GM18873 (cell line): ENCODE results near the gene PECR.

Experiments used
- ATAC-seq: cut with Tn5 transposase; IDR thresholded peaks from one replicate; pipeline ENCODE4 v1.9.1; 2021; ENCODE audit warnings: mild to moderate bottlenecking, moderate library complexity, moderate number of reproducible peaks; ENCODE audit not compliant: unreplicated experiment, low FRiP score

The PECR gene

GRCh38 chr2:216074380-216074779 lies 7.2 kb downstream of the PECR start:
- no peak for ATAC-seq

DNA sequence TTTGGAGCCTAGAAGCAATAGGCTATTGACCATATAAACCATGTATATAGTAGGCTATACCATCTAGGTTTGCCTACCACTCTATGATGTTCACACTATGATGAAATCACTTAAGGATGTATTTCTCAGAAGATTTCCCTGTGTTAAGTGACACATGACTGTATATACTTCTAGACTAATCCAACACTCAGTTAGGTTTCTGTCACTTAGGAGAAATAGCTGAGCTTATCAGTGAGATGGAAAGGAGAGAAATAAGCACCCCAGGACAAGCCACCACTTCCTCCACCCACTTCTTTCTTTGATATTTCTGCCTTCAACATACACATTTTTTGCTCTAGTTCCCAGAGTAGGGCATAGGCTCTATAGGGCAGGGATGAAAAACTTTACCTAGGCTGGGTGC lies 7.8 kb downstream of the PECR start:
- ATAC-seq: no peak

DNA sequence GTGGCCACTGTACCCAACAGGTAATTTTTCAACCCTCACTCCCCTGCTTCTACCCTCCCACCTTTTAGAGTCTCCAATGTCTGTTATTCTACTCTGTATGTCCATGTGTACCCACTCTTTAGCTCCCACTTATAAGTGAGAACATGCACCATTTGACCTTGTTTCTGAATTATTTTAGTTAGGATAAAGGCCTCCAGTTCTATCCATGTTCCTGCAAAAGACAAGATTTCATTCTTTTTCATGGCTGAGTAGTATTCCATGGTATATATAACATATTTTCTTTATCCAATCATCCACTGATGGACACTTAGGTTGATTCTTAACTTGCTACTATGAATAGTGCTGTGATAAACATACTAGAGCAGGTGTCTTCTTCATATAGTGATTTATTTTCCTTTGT lies 9.1 kb downstream of the PECR start:
- no peak for ATAC-seq

GRCh38 chr2:216071111-216071851 lies 10.3 kb downstream of the PECR start:
- no peak for ATAC-seq

GRCh38 chr2:216070195-216070594 lies 11.4 kb downstream of the PECR start:
- ATAC-seq: no peak

GRCh38 chr2:216069028-216069427 lies 12.6 kb downstream of the PECR start:
- ATAC-seq: no peak

DNA sequence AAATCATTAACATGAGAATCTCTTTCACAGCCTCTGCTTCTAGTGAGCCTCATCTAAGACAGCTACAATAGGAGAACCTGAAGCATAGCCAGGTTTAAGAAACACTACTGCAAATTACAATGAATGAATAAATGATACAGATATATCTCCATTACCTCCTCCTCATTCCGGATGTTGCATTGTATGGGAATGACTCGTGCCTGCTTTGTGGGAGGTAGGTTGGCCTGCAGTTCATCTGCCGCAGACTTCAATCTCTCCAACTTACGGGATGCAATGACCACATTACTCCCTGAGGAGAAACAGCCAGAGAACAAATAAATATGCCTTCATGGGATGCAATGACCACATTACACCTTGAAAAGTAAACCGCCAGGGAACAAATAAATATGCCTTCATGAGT lies 15.4 kb downstream of the PECR start:
- ATAC-seq: no peak

DNA sequence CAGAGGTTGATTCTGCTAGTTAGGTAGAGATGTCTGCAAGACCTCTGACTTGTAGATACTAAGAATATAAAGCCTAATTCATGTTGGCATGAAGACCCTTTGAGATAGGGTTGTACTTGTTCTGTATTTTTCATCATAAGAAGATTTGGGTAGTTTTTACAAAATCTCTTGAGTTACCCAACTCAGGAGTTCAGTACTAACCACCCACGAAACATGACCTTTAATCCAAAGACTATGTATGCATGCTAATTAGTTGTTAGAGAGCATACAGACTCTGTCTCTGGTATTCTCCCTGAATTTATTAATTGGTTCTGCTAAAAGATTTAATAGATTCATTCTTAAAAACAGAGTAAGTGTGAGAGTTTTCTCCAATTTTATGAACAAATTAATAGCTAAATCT lies 16.9 kb downstream of the PECR start:
- ATAC-seq: no peak

DNA sequence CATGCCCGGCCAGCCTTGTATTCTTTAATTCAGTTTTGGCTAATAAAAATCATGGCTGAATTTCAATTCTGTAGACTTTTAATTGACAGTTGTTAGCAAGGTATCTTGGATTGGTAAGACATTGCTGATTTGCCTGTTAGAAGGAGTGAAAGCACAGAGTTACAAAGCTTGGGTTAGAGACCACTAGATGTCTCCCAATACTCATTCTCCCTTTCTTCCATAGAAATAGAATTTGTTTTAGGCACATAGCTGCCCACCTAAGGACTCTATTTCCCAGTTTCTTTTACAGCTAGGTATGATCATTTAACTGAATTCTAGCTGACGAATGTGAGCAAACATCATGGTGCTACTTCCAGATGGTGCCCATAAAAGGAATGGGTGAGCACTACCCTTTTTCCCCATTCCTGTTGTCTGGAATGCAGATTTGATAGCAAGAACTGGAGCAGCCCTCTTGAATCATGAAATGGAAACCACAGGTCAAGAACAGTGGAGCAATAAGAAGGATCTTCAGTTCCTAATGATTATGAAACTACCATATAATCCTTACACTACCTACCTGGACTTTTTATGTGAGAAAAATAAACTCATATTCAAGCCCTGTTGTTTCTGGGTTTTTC lies 17.5 kb downstream of the PECR start:
- ATAC-seq: no peak

GRCh38 chr2:216059233-216059834 lies 22.3 kb downstream of the PECR start:
- no peak for ATAC-seq

- ATAC-seq: peak; percentile 88
Observed at GRCh38 chr2:216057688-216058193, 23.9 kb downstream of the PECR start.

DNA sequence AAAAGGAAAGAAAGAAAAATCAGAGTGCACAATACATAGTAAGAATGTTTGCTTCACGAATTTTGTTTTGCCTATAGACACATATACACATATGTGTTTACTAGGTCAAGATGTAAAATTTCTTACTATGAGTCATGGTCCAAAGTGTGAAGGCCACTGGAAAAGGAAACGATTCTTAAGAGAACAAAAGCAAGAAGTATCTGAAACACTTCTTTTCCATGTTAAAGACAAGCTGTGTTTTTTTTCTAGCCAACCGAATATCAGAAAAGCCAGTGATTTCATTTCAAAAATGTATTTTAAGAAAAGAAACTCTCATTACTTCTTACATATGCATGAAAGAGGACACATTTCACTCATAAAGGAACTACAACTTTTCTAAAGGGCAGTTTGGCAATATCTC lies 24.9 kb downstream of the PECR start:
- ATAC-seq: no peak

- no peak for ATAC-seq
Observed at GRCh38 chr2:216055680-216056079, 25.9 kb downstream of the PECR start.

DNA sequence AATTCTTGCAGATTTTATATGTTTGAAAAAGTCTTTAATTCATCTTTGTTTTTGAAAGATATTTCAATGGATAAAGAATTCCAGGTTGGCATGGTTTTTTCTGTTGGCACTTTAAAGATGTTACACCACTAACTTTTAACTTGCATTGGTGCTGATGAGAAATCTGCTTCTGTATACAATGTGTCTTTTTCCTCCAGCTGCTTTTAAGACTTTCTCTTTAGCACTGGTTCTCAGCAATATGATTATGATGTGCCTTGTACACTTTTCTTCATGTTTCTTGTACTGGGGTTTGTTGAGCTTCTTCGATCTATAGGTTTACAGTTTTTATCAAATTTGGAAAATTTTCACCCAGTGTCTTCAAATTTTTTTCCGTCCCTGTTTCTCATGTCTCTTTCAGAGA lies 29.2 kb downstream of the PECR start:
- ATAC-seq: no peak

- no peak for ATAC-seq
Observed at GRCh38 chr2:216051350-216051749, 30.3 kb downstream of the PECR start.

GRCh38 chr2:216049452-216049851 lies 32.2 kb downstream of the PECR start:
- ATAC-seq: no peak

DNA sequence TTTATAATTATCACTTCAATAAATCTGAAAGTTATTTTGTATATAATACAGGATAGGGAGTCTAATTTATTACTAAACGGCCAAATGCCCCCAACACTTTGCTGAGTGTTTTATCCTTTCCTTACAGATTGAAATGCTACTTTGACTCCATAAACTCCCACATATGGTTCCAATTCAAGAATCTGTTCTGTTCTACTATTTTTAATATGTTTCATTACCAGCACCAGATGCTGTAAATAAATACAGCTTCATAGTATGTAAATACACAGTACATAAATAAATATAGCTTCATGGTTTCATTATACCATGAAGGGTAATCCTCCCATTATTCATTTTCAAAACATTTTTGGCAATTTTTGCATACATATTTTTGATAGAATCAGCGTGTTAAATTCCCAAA lies 34.2 kb downstream of the PECR start:
- ATAC-seq: no peak

DNA sequence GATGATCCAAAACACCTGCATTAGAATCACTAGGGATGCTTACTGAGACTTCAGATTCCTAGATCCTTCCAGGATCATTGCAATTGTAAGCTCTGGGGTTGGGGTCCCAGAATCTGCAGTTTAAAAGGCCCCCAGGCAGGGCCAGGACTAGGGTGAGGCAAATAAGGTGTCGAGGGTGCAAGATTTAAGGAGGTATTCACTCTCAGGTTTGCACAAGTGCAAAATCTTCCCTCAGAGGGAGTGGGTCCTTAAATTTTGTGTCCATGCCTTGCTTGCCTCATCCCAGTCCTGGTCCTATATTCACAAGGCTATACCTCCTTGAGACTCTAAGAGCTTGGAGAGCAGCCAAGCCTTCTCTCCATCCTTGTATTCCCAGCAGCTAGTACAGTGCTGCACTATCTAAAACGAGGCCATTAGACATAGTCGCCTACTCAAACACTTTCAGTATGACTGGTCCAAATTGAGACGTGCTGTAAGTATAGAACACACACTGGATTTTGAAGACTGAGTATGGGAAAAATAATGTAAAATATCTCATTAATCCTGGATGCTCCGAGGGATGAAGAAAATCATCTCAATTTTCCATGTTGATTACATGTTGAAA lies 36.6 kb downstream of the PECR start:
- ATAC-seq: peak; percentile 95

DNA sequence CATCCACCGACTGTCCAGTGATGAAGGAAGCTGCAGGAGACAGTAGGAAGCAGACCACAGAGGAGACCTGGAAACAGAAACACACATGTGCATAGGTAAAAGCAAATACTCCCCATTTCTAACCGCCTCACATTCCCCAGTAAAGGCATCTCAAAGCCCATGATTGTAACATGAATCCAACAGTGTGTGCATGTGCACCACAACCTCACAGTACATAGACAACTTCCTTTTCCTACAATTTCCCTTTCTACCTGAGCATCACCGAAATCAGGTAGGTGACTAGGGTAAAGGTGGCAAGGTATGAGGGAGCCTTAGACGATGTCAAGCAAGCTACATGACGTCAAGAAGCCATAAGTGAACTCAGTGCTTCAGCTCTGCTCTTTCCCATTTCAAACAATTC lies 37.7 kb downstream of the PECR start:
- ATAC-seq: no peak

DNA sequence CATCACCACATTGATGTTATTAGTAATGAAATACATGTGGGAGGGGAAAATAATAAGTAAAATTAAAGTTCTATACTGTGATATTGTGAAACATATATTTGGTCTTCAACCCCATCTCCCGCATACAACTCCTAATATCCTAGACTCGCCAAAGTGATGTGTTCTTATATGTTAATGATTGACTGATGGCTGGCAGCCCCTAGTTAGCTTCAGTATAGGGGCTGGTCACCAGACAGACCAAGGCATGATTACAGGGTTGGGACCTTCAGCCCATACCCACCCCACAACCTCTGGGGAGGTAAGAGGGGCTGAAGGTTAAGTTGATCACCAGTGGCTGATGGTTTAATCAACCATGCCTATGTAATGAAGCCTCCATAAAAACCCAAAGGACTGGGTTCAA lies 40.2 kb downstream of the PECR start:
- ATAC-seq: no peak

- no peak for ATAC-seq
Observed at GRCh38 chr2:216039918-216040317, 41.7 kb downstream of the PECR start.
